Stimulated activated CD8-positive, alpha-beta memory T cell treated with anti-CD3 and anti-CD28 coated beads, Interleukin-15, amount 100 ng/mL, for 24 hours (primary cell): Measurements from ENCODE around the gene FUT3.
"Not testable (repeated sequence)": the region's sequence is repeated elsewhere in the genome, so short reads cannot be mapped to it uniquely, and the experiment has no call there.

Experiments
- DNase-seq: peaks from one replicate; pipeline ENCODE4 v3.0.0-alpha.2; 2020; ENCODE audit warnings: low read depth

Gene FUT3

GRCh38 chr19:5881543-5882299, 30.5 kb upstream of the FUT3 start:
- DNase-seq = no peak

DNA sequence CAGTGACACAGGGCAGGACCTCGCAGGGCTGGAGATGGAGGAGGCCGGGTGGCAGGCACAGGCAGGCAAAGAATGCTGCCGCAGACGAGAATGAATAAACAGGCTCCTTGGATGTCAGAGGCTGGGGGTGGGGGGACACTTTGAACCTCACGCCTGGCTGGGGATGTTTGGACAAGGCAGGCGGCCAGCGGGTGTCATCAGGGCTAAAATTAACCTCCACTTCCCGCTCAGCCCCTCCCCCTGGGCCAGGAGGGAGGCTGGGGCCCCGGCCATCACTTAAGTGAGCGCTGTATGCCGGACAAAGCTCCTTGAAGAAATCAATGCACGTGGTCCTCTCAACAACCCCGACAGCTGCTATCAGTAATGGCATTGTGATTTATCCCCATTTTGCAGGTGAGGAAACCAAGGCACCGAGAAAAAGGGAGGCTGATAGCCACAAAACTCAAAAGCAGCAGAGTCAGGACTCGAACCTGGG, 29.4 kb upstream of the FUT3 start:
- no peak for DNase-seq

DNA sequence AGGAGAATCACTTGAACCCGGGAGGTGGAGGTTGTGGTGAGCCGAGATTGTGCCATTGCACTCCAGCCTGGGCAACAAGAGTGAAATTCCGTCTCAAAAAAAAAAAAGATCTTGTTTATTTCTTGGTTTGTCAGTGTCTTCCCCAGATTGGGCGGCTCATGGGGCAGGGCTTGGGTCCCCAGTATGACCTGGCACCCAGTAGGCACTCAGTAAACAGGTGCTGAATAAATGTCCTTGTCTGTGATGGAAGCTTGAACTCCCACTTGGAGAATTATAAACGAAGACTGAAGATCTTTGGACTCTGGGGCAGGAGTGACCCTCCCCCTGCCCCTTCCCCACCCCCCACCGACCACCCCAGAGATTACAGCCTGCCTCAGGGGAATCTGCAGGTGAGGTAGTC, 28.9 kb upstream of the FUT3 start:
- no peak for DNase-seq

- DNase-seq = no peak
Measured at GRCh38 chr19:5877882-5878281, 26.6 kb upstream of the FUT3 start.

DNA sequence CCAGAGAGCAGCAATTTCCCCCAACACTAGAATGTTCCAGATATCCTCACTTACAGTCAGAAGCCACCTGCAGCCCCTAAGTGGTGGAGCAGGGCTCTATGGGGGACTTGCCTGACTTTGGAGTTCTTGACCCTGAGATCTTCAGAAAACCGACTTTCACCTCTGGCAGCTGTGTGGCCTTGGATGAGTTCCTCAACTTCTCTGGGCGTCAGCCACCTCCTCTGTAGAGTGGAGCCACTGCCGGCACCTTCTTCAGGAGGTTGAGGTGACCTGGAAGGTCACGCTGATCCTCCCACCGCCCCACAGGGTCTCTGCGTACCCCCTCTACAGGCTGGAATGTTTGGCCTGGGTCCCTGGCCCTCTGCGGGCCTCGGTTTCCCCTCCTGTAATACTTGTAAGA, 26.2 kb upstream of the FUT3 start:
- no peak for DNase-seq

DNA sequence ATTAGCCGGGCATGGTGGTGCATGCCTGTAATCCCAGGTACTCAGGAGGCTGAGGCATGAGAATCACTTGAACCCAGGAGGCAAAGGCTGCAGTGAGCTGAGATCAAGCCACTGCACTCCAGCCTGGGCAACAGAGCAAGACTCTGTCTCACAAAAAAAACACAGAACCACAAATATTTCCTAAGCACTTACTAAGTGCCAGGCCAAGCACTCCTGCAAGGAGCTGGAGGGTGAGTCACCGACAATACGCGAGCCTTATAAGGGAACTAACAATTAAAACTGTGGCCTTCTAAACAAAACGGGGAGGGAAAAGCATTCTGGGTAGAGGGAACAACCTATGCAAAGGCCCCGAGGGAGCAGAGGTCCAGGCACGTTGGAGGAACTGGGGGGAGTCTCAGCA, 23.2 kb upstream of the FUT3 start:
- DNase-seq = not testable (repeated sequence)

DNA sequence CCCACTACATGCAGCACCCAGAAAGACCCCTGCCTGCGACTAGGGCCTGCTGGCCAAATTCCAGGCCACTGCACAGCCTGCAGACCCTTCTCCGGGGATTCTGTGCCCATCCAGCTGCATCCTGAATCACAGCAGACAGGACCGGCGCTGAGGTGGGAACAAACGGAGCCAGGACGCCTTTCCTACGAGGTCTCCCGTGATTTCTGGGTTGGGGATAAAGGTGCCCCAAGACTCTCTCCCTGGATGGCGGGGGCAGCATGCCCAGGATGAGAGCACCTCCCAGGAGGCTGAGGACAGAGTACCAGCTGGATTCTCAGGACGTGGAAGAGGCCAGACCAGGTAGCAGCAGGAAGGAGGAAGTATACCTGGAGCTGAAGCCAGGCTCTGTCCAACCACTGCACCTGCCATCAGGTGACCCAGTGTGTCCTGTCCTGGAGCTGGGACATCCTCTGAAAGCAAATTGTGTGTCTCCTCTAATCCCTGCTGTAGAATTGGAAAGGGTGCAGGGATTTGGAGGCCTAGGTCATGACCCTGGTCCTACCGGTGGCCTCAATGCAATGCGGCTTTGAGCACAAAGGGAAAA, 22.5 kb upstream of the FUT3 start:
- no peak for DNase-seq

- no peak for DNase-seq
Measured at GRCh38 chr19:5870986-5871394, 19.7 kb upstream of the FUT3 start.

- no peak for DNase-seq
Measured at GRCh38 chr19:5867201-5868136, 16.2 kb upstream of the FUT3 start.

GRCh38 chr19:5865772-5866171, 14.5 kb upstream of the FUT3 start:
- DNase-seq = no peak

- DNase-seq = no peak
Measured at GRCh38 chr19:5864725-5865486, 13.7 kb upstream of the FUT3 start.

- no peak for DNase-seq
Measured at GRCh38 chr19:5864013-5864720, 12.9 kb upstream of the FUT3 start.

DNA sequence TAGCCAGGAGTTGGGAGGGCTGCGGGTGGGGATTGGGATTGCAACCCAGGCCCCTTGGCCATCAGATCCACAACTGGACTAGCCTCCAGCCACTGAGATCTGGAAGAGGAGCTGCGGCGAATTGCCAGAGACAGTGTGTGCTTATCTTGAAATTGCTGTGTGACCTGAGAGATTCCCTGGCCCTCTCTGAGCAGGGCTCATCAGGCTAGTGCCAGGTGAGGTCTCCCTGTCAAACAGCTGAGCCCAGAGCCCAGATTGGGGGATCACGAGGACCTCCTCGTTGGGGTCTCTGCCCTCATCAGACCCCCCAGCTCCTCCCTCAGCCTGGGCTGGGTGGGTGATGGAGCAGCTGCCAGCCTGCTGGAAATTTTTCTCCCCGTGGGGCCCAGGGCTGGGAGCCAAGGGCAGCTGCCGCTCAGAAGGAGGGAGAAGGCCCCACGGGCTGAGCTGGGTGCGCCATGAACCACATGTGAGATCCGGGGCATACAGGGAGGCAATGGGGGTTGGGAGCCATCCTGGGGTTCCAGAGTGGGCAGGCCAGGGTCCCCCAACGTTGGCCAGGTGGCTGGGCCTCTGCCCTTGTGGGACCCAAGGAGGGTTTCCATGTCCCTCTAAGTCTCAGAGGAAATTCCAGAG, 11.9 kb upstream of the FUT3 start:
- DNase-seq = no peak

- DNase-seq = no peak
Measured at GRCh38 chr19:5857203-5858081, 6.2 kb upstream of the FUT3 start.

DNA sequence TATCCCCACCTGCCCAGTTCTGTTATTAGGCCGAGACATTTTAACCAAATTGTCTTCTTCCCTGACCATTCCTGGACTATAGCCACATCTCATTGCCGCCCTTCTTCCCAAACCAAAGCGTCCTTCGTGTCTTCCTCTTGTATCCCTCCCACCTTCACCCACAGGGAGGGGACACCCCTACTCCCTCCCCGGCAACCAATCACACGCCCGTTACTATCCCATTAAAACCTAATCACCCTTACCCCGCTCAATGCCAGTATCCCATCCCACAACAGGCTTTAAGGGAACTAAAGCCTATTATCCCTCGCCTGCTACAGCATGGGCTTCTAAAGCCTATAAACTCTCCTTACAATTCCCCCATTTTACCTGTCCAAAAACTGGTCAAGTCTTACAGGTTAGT, 3.9 kb upstream of the FUT3 start:
- DNase-seq = not testable (repeated sequence)

DNA sequence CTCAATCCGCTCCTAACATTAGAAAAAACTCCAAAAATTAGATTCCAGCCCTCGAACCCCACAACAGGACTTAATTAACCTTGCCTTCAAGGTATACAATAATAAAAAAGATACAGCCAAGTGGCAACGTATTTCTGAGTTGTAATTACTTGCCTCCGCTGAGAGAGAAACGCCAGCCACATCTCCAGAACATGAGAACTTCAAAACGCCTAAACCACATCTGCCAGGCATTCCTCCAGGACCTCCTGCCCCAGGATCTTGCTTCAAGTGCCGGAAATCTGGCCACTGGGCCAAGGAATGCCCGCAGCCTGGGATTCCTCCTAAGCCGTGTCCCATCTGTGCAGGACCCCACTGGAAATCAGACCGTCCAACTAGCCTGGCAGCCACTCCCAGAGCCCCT, 2.9 kb upstream of the FUT3 start:
- not testable (repeated sequence) for DNase-seq

GRCh38 chr19:5850743-5851293, 431 bp downstream of the FUT3 start:
- DNase-seq = no peak

GRCh38 chr19:5850189-5850588, 1.1 kb downstream of the FUT3 start:
- DNase-seq = no peak

DNA sequence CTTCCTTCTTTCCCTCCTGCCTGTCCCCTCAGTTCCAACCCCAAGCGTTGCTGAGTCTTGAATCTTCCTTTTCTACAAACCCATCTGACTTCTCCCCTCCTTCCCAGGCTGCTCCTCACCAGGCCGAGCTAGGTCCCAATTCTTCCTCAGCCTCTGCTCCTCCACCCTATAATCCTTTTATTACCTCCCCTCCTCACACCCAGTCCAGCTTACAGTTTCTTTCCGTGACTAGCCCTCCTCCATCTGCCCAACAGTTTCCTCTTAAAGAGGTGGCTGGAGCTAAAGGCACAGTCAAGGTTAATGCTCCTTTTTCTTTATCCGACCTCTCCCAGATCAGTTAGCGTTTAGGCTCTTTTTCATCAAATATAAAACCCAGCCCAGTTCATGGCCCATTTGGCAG, 2.6 kb downstream of the FUT3 start:
- DNase-seq = not testable (repeated sequence)
